ENCODE measurements around the gene HIVEP2. TPM values are rescaled to one million over a fixed set of nuclear protein-coding genes. Genes with fewer than 3 reads are reported as not detected.

HIVEP2 gene
- total and polyA plus RNA-seq, 2 donors (not counting 1 experiment from before 2014, with no cell fraction given): 5.8 to 31.9 TPM

GRCh38 chr6:142879076-142879475 lies 65.9 kb downstream of the HIVEP2 start:
- H3K4me3 ChIP-seq (ENCODE audit: control extremely low read depth in 1 of 5, extremely low read depth in 1 of 5, insufficient read depth in 1 of 5, low read depth in 2 of 5, low read length in 4 of 5): no peak overlapping the region
- no peaks in the 10 kb centered on the region for H3K9me3 Mint-ChIP-seq (ENCODE audit: insufficient read depth)
- no peak overlapping the region for H3K4me2 ChIP-seq (replicated peaks; ENCODE audit: low read depth, low read length, poor library complexity, severe bottlenecking)
- WGBS (ENCODE audit: insufficient coverage): 78% methylated on average over 3 of the region's 6 CpGs
- POLR2A ChIA-PET: no interaction called here
- no peak overlapping the region for H3K4me3 Mint-ChIP-seq
- no peaks in the 10 kb centered on the region for H4K20me1 ChIP-seq (ENCODE audit: control insufficient read depth, insufficient read depth, low read length, poor library complexity, severe bottlenecking)
- H3K4me1 Mint-ChIP-seq: peaks cover 58% of the 10 kb centered on the region
- peaks cover 70% of the 10 kb centered on the region for H3K79me2 ChIP-seq (ENCODE audit: control insufficient read depth, insufficient read depth, low read length)
- intact Hi-C loops (cut with micrococcal nuclease): no loop called here
- peaks cover 4 to 11% of the 10 kb centered on the region in 2 donors for H3K4me1 ChIP-seq (ENCODE audit: control insufficient read depth in 2 of 2, insufficient read depth in 2 of 2, low read length in 2 of 2)
- no peaks in the 10 kb centered on the region for H3K27me3 ChIP-seq (replicated peaks in 1 of 4; ENCODE audit: control extremely low read depth in 1 of 4, control insufficient read depth in 3 of 4, insufficient read depth in 4 of 4, low read length in 3 of 4)
- H3K27me3 Mint-ChIP-seq: no peaks in the 10 kb centered on the region
- no peak overlapping the region for H3K9ac ChIP-seq (ENCODE audit: low read length)
- TF ChIP-seq EZH2 (IDR thresholded peaks at IDR 0.05; ENCODE audit: borderline replicate concordance, insufficient read depth, low read depth, low read length, poor library complexity, severe bottlenecking): no peak
- CTCF ChIA-PET: no interaction called here
- peaks cover 0 to 1% (median 0%) of the 10 kb centered on the region in 3 donors for H3K9me3 ChIP-seq (ENCODE audit: control extremely low read depth in 1 of 3, control insufficient read depth in 2 of 3, insufficient read depth in 1 of 3, low read length in 2 of 3)
- H3K27ac Mint-ChIP-seq: no peak overlapping the region
- peak overlapping the region in 1 of 2 donors; percentile 8 for H3K27ac ChIP-seq (ENCODE audit: low read length in 2 of 2)
- ATAC-seq (ENCODE audit: low read depth) (no peak), DNase-seq (no peak)
- H3K36me3 ChIP-seq (replicated peaks in 1 of 2; ENCODE audit: control extremely low read depth in 1 of 2, control insufficient read depth in 1 of 2, extremely low read depth in 1 of 2, insufficient read depth in 2 of 2, low read length in 1 of 2): peaks cover 0 to 5% of the 10 kb centered on the region in 2 experiments
- no peak overlapping the region for H2AFZ ChIP-seq (ENCODE audit: insufficient read depth, low read depth, low read length, poor library complexity, severe bottlenecking)

GRCh38 chr6:142878407-142878806 lies 66.6 kb downstream of the HIVEP2 start:
- peaks cover 0 to 1% (median 0%) of the 10 kb centered on the region in 3 donors for H3K9me3 ChIP-seq (ENCODE audit: control extremely low read depth in 1 of 3, control insufficient read depth in 2 of 3, insufficient read depth in 1 of 3, low read length in 2 of 3)
- 93% methylated on average over 3 of the region's 3 CpGs for WGBS (ENCODE audit: insufficient coverage)
- no peaks in the 10 kb centered on the region for H3K9me3 Mint-ChIP-seq (ENCODE audit: insufficient read depth)
- POLR2A ChIA-PET: no interaction called here
- no peak overlapping the region for H3K9ac ChIP-seq (ENCODE audit: low read length)
- no peaks in the 10 kb centered on the region for H3K27me3 Mint-ChIP-seq
- no peak overlapping the region for H3K27ac Mint-ChIP-seq
- H3K79me2 ChIP-seq (ENCODE audit: control insufficient read depth, insufficient read depth, low read length): peaks cover 72% of the 10 kb centered on the region
- TF ChIP-seq EZH2 (IDR thresholded peaks at IDR 0.05; ENCODE audit: borderline replicate concordance, insufficient read depth, low read depth, low read length, poor library complexity, severe bottlenecking) (no peak), CTCF (IDR thresholded peaks at IDR 0.05) (no peak)
- no peak overlapping the region for H3K4me3 ChIP-seq (ENCODE audit: control extremely low read depth in 1 of 5, extremely low read depth in 1 of 5, insufficient read depth in 1 of 5, low read depth in 2 of 5, low read length in 4 of 5)
- H3K27ac ChIP-seq (ENCODE audit: low read length in 2 of 2): no peak overlapping the region
- peaks cover 9 to 16% of the 10 kb centered on the region in 2 donors for H3K4me1 ChIP-seq (ENCODE audit: control insufficient read depth in 2 of 2, insufficient read depth in 2 of 2, low read length in 2 of 2)
- H3K4me2 ChIP-seq (replicated peaks; ENCODE audit: low read depth, low read length, poor library complexity, severe bottlenecking): no peak overlapping the region
- H2AFZ ChIP-seq (ENCODE audit: insufficient read depth, low read depth, low read length, poor library complexity, severe bottlenecking): no peak overlapping the region
- peaks cover 0 to 5% of the 10 kb centered on the region in 2 experiments for H3K36me3 ChIP-seq (replicated peaks in 1 of 2; ENCODE audit: control extremely low read depth in 1 of 2, control insufficient read depth in 1 of 2, extremely low read depth in 1 of 2, insufficient read depth in 2 of 2, low read length in 1 of 2)
- intact Hi-C loops (cut with micrococcal nuclease): no loop called here
- peaks cover 60% of the 10 kb centered on the region for H3K4me1 Mint-ChIP-seq
- no peak overlapping the region for H3K4me3 Mint-ChIP-seq
- no peak for ATAC-seq (ENCODE audit: low read depth)
- CTCF ChIA-PET: no interaction called here
- H3K27me3 ChIP-seq (replicated peaks in 1 of 4; ENCODE audit: control extremely low read depth in 1 of 4, control insufficient read depth in 3 of 4, insufficient read depth in 4 of 4, low read length in 3 of 4): no peaks in the 10 kb centered on the region
- no peak for DNase-seq
- no peaks in the 10 kb centered on the region for H4K20me1 ChIP-seq (ENCODE audit: control insufficient read depth, insufficient read depth, low read length, poor library complexity, severe bottlenecking)
